HEK293T (cell line): ENCODE data around the gene IL23A.

Experiments used
- ARNT ChIP-seq: fragments of 450-650 bp; IDR thresholded peaks from 2 replicates; pipeline ENCODE4 v1.6.1; 2017; ENCODE audit warnings: mild to moderate bottlenecking
- CTBP1 ChIP-seq: fragments of 450-650 bp; IDR thresholded peaks from 2 replicates; pipeline ENCODE4 v1.6.1; 2016; ENCODE audit warnings: borderline replicate concordance
- FOXA1 ChIP-seq: fragments of 450-650 bp; IDR thresholded peaks from 2 replicates; pipeline ENCODE4 v1.6.1; 2016; ENCODE audit warnings: mild to moderate bottlenecking
- FOXK2 ChIP-seq: fragments of 450-650 bp; IDR thresholded peaks from 2 replicates; pipeline ENCODE4 v1.6.1; 2016; ENCODE audit warnings: mild to moderate bottlenecking
- FOXM1 ChIP-seq: fragments of 450-650 bp; IDR thresholded peaks from 2 replicates; pipeline ENCODE4 v1.6.1; 2017; ENCODE audit warnings: mild to moderate bottlenecking, borderline replicate concordance
- HDGF ChIP-seq: fragments of 450-650 bp; IDR thresholded peaks from 2 replicates; pipeline ENCODE4 v1.6.1; 2017; ENCODE audit warnings: antibody characterized with exemption, borderline replicate concordance

GRCh38 chr12:56375598-56376434, 37.1 kb downstream of the IL23A start:
- TF ChIP-seq CTBP1 (no peak), FOXM1 (no peak), ARNT (no peak), FOXK2 (no peak), FOXA1 (no peak), HDGF (no peak)
